GM23248 (cell line): ENCODE data around the gene DGKQ.

Source experiments
- EZH2 ChIP-seq: fragments of 200-600 bp; sonication (generic); IDR thresholded peaks from 2 replicates; pipeline ENCODE4 v1.6.1; 2018; ENCODE audit warnings: antibody characterized with exemption, mild to moderate bottlenecking; ENCODE audit not compliant: insufficient read depth, poor library complexity, severe bottlenecking
- EZH2phosphoT487 ChIP-seq: fragments of 200-600 bp; sonication (generic); IDR thresholded peaks from 2 replicates; pipeline ENCODE4 v1.6.1; 2018; ENCODE audit warnings: antibody characterized with exemption, moderate library complexity, mild to moderate bottlenecking, low read depth; ENCODE audit not compliant: insufficient read depth

DNA sequence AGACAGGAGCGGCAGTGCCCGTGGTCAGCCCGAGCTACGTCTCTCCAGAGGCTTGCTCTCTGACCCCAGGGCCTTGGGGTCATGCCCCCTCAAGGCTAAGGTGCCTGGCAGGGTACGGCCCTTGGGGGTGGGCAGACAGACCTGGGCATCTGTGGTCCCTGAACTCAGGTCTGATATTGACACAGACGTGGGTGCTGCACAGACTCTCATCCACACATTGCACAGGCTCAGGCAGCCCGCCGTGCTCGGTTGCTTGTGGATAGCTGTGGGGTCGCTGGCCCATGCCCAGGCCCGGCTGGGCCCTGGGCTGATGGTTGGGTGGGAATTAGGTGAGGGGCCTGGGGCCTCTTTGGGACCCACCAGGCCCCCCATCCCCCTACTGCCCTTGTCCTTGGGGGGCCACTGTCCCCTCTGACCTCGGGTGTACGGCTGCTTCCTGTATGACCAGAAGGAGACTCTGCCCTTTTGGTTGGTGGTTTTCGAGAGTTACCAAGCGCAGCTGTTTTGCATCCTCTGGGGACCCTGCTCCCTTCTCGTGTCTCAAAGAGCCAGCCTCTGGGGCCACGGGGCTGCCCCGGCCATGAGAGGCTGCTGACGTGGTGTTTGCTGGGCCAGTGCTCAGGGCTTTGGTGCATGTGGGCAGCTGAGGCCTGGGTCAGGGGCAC is 48.1 kb upstream of the DGKQ start:
- TF ChIP-seq EZH2 = no peak
- no peak for TF ChIP-seq EZH2phosphoT487
